HG03064 (cell line): ENCODE results near the gene KRTAP9-7.
"Not testable (repeated sequence)": the region's sequence is repeated elsewhere in the genome, so short reads cannot be mapped to it uniquely, and the experiment has no call there.

Experiments used
- ATAC-seq: cut with Tn5 transposase; IDR thresholded peaks from one replicate; pipeline ENCODE4 v1.9.1; 2021; ENCODE audit warnings: low read depth; ENCODE audit not compliant: unreplicated experiment

Gene KRTAP9-7

GRCh38 chr17:41271323-41271722, 4.2 kb upstream of the KRTAP9-7 start:
- ATAC-seq = not testable (repeated sequence)

- no peak for ATAC-seq
Measured at GRCh38 chr17:41271858-41272257, 3.6 kb upstream of the KRTAP9-7 start.

DNA sequence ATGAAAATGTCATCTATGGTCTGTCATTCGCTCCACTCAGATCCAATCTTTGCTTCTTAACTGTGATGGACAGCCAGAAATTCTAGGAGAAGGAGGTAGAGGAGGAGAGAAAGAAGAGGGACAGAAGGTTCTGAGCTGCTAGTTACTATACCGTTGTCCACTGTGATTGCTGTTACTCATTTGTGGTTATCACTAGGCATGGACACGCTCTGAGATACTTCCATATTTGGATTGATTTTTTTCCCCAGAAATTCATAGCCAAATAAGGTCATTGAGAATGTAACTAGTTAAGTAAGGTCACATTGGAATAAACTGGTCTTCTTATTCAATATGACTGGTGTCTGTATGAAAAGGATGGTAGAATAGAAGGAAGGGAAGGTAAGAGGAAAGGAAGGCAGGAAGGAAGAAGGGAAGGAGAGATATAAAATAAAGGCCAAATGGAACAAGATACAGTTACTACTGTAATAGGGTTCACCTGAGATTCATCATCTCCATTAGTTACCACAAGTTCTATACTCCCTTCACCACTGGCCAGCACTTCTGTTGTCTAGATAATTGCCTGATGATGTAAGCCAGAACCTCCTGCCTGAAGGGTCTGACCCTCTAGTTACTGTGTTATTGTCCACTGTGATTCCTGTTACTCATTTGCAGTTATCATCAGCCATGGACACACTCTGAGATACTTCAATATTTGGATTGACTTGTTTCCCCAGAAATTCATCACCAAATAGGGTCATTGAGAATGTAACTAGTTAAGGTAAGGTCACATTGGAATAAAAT, 2.9 kb downstream of the KRTAP9-7 start:
- no peak for ATAC-seq

GRCh38 chr17:41284043-41284442, 8.5 kb downstream of the KRTAP9-7 start:
- ATAC-seq = no peak

- no peak for ATAC-seq
Measured at GRCh38 chr17:41284546-41284945, 9.0 kb downstream of the KRTAP9-7 start.

- ATAC-seq = no peak
Measured at GRCh38 chr17:41287050-41287449, 11.6 kb downstream of the KRTAP9-7 start.

DNA sequence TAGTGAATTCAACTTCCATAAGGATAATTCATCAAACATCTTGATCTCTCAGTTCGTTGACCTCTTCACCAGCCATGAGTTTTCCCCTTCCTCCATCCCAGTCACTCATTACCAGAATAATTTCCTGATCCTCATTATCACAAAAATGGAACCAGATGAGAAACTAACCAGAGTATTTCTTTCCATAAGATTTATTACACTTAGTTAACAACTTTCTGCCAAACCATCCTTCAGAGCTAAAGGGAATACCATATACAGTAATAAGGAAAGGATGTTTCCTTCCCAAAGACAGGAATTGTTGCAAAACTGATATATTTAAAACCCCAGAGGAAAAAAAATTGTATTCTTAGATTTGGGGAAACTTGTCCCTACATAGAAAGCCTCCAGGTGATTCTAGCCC, 18.5 kb downstream of the KRTAP9-7 start:
- no peak for ATAC-seq

- ATAC-seq = no peak
Measured at GRCh38 chr17:41296846-41297245, 21.3 kb downstream of the KRTAP9-7 start.

DNA sequence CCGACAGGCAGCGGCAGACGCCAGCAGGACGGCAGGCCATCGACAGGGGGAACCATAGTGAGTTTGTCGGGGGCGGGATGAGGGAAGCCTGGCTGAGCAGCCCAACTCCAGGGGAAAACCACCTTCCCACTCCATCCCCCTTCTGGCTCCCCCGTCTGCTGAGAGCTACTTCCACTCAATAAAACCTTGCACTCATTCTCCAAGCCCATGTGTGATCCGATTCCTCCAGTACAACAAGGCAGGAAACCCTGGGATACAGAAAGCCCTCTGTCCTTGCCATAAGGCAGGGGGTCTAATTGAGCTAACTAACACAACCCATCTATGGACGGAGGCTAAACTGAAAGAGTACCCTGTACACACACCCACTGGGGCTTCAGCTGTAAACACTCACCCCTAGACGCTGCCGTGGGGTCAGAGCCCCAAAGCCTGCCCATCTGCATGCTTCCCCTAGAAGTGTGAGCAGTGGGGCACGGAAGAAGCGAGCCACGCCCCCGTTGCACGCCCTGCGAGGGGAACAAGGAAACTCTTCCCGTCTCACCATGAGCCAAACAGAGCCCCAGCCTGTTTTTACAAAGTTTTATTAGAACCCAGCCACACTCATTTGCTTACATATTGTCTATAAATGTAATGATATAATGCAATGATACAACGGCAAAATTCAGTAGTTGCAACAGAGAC, 23.1 kb downstream of the KRTAP9-7 start:
- ATAC-seq = no peak

DNA sequence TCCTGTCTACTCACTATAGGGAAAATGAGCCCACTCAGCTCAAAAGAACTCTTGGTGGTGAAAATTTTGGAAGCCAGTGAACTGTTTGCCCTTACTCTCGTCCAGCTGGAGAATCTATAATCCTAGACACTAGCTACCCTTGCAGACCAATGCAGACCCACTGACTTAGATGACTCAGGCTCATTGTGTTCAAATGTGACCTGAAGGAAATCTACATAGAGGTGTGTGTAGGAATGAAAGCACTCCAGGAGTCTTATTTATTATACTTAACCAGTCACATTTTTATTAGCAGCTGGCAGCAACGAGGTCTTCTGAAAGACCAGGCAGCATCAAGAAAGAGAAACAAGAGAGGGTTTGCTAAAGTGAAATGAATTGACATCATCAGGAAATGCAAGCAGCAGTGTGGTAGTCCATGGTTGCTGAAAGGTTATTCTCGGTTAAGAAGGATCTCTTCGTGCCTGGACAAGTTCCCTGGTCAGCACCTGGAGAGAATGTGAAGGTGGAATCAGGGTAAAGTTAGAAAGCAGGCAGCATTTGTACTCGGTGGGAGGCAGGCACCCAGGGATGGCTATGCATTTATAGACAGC, 25.8 kb downstream of the KRTAP9-7 start:
- ATAC-seq = no peak

GRCh38 chr17:41301916-41302901, 26.7 kb downstream of the KRTAP9-7 start, which contains the start of gene KRTAP29-1:
Gene KRTAP29-1 (minus strand): TSS chr17:41302851. CDS start chr17:41302851, 0 bp downstream.
- no peak for ATAC-seq

DNA sequence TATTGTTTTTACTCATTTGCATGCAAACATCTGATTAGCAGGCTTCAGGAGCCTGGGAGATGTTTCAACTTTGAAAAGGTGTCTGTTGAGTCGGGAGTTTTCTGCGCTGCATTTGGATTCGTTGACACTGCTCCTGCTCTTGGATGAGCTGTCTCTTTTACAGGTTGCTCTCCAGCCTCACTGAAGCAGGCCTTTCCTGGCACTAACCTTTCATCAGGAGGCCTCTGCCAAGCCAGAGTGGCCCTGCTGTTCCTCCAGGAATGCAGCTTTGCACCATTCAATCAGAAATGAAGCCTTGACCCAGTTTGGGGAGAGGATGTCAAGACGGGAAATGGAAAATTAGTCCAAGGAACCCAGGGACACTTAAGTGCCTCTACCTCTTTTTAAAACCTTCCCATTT, 27.5 kb downstream of the KRTAP9-7 start:
- no peak for ATAC-seq

DNA sequence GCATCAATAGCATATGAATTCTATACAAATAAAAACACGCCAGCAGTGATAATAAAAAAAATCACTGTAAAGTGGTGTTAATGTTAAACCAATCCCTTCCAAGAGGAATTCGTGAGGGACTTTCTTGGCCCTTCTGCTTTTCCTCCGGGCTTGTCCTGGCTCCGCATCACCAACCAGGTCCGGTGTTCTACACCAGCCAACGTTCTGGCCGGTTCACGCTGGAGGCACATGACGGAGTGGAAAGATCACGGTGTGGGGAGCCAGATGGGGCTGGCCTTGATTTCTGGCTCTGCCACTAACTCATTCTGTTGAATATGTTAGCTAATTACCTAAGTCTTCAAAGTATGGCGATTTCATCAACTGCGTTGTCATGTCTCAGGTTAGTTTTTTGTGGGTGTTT, 28.6 kb downstream of the KRTAP9-7 start:
- ATAC-seq = no peak

DNA sequence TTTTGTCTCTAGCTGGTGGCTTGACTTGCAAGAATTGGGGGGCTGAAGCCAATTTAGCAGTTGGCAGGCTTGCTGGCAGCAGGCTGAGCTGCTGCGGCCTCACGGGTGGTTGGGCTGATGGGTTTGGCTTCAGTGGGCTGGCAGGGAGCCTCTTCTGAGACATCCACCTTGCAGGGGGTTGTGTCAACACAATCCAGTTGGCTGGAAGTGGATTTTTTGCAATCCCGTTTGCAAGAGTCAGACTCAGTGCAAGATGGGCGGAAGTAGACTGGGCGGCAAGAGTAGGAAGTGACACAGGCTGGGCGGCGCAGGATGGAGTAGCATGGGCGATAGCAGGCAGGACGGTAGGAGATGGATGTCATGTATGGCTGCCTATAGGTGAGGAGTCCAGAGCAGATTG, 32.1 kb downstream of the KRTAP9-7 start:
- no peak for ATAC-seq

DNA sequence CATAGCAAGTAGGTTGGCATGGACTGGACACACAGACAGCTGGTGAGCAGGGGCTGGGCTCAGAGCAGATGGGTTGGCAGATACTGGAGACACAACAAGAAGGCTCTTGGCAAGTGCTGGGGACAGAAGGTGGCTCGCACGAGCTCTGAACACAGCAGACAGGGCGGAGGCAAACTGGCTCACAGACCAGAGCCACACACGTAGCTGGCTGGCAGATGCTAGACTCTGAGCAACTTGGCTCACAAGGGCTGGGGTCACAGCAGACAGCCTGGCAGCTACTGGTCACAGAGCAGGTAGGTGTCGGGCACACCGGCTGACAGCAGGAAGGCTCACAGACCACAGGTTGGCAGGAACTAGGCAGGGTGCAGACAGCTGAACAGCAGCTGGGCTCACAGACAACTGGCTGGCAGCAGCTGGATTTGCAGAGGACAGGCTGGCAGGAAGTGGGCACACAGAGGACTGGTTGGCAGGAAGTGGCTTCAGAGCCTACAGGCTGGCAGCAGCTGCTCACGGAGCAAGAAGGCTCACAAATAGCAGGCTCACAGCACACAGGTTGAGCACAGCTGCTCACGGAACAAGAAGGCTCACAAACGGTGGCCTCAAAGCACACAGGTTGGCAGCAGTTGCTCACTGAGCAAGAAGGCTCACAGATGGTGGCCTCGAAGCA, 32.9 kb downstream of the KRTAP9-7 start:
- ATAC-seq = no peak

GRCh38 chr17:41308918-41309359, 33.4 kb downstream of the KRTAP9-7 start, which contains the start of gene KRTAP16-1:
Gene KRTAP16-1 (minus strand): TSS chr17:41309309. CDS start chr17:41309253, 56 bp downstream.
- no peak for ATAC-seq

GRCh38 chr17:41311111-41311510, 35.6 kb downstream of the KRTAP9-7 start:
- no peak for ATAC-seq

- no peak for ATAC-seq
Measured at GRCh38 chr17:41315204-41315794, 39.8 kb downstream of the KRTAP9-7 start, which contains the start of gene KRTAP17-1. Gene KRTAP17-1 (minus strand): TSS chr17:41315710. CDS start chr17:41315650, 60 bp downstream.

DNA sequence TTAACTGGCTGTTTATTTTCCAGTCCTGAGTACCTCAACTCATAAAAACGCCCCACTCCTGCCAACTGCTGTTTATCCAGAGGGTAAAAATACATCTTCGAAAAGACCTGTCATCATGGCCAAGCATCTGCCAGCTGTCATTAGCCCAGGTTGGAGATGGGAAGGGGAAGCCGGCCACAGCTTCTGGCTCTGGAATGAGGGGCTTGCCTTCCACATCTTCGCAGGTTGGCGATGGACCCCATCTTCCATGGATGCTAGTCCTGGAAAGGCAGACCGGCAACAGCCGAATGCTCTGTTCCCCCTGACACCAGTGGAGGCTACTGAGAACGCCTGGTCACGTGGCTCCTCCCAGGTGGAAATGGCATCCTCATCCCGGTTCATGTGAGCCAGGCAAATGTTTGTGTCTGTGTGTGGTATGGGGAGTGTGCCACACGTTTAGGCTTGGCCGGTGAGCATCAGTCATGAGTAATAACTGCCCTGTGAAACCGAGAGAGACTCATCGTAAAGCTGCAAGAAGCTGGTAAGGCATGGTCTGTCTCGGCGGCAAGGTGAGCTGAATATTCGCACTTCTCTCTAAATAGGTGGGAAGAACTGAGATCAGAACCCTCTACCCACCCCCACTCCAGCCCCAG, 40.4 kb downstream of the KRTAP9-7 start:
- no peak for ATAC-seq
